CD14-positive monocyte (primary cell): ENCODE results near the gene ZNF641. TPM values are rescaled to one million over a fixed set of nuclear protein-coding genes. Genes with fewer than 3 reads are reported as not detected.

Experiments
- DNase-seq, 3 donors: peaks; one replicate each; pipeline ENCODE4 v3.0.0-alpha.2; 2011 to 2022
- H2AFZ ChIP-seq: 2 replicates; pipeline ENCODE4 v1.6.0; 2012; ENCODE audit warnings: mild to moderate bottlenecking, low read depth, low read length, inconsistent platforms; ENCODE audit not compliant: insufficient read depth, poor library complexity, severe bottlenecking
- H3K27ac ChIP-seq, 2 donors: 1 replicate in 1 of 2; 2 replicates in 1 of 2; pipeline ENCODE4 v1.5.1; 2012 to 2013; ENCODE audit warnings: low read length in 2 of 2, control low read depth in 1 of 2, inconsistent platforms in 1 of 2, low read depth in 1 of 2, mild to moderate bottlenecking in 1 of 2
- H3K27me3 ChIP-seq, 2 donors: one replicate each; pipeline versions ENCODE4 v1.6.0 to v1.6.1; 2011 to 2013; ENCODE audit warnings: low read length in 2 of 2; ENCODE audit not compliant: control insufficient read depth in 2 of 2, insufficient read depth in 2 of 2
- H3K36me3 ChIP-seq, 2 donors: replicated peaks in 1 of 2; 1 replicate in 1 of 2; 2 replicates in 1 of 2; pipeline versions ENCODE4 v1.5.1 to v1.6.1; 2012 to 2013; ENCODE audit warnings: low read length in 2 of 2, control low read depth in 1 of 2, inconsistent platforms in 1 of 2, mild to moderate bottlenecking in 1 of 2; ENCODE audit not compliant: insufficient read depth in 2 of 2, control insufficient read depth in 1 of 2
- H3K4me1 ChIP-seq, 2 donors: 1 replicate in 1 of 2; 2 replicates in 1 of 2; pipeline versions ENCODE4 v1.5.1 to v1.6.1; 2012 to 2013; ENCODE audit warnings: low read length in 2 of 2, control low read depth in 1 of 2, inconsistent platforms in 1 of 2, mild to moderate bottlenecking in 1 of 2, moderate library complexity in 1 of 2; ENCODE audit not compliant: insufficient read depth in 2 of 2, control insufficient read depth in 1 of 2
- H3K4me2 ChIP-seq: replicated peaks from 2 replicates; pipeline ENCODE3; 2012; ENCODE audit warnings: low read length, moderate library complexity, mild to moderate bottlenecking; ENCODE audit not compliant: poor library complexity, severe bottlenecking; ENCODE audit errors: extremely low read depth
- H3K4me3 ChIP-seq, 3 experiments: fragments of 200-600 bp in 1 of 3; sonication (generic) in 1 of 3; replicated peaks in 1 of 3; 1 replicate in 2 of 3; 2 replicates in 1 of 3; pipeline ENCODE4 v1.5.1; 2011 to 2013; ENCODE audit warnings: low read length in 3 of 3, mild to moderate bottlenecking in 3 of 3, control low read depth in 2 of 3, low read depth in 2 of 3, inconsistent platforms in 1 of 3, moderate library complexity in 1 of 3
- H3K79me2 ChIP-seq: 2 replicates; pipeline ENCODE4 v1.6.0; 2012; ENCODE audit warnings: mild to moderate bottlenecking, control low read depth, inconsistent platforms, low read length, moderate library complexity; ENCODE audit not compliant: insufficient read depth
- H3K9ac ChIP-seq: 2 replicates; pipeline ENCODE4 v1.6.0; 2017; ENCODE audit warnings: low read length, mild to moderate bottlenecking; ENCODE audit not compliant: insufficient read depth, poor library complexity, severe bottlenecking
- H3K9me3 ChIP-seq, 2 donors: replicated peaks in 1 of 2; 1 replicate in 1 of 2; 2 replicates in 1 of 2; pipeline versions ENCODE4 v1.5.1 to v1.6.1; 2012 to 2013; ENCODE audit warnings: low read length in 2 of 2, control low read depth in 1 of 2; ENCODE audit not compliant: control insufficient read depth in 1 of 2, insufficient read depth in 1 of 2
- H4K20me1 ChIP-seq: 2 replicates; pipeline ENCODE4 v1.6.0; 2012; ENCODE audit warnings: mild to moderate bottlenecking, low read length, control low read depth, moderate library complexity; ENCODE audit not compliant: insufficient read depth
- H3K27ac Mint-ChIP-seq, 7 donors: one replicate each; pipeline ENCODE4 v1.8.0; 2020; ENCODE audit warnings: mild to moderate bottlenecking in 7 of 7, mixed read lengths in 7 of 7, moderate library complexity in 6 of 7, inconsistent platforms in 2 of 7
- H3K27me3 Mint-ChIP-seq, 3 donors: one replicate each; pipeline ENCODE4 v1.8.0; 2021 to 2022; ENCODE audit warnings: low read depth in 3 of 3, mild to moderate bottlenecking in 3 of 3, mixed read lengths in 3 of 3, moderate library complexity in 3 of 3, inconsistent platforms in 1 of 3
- H3K36me3 Mint-ChIP-seq, 2 donors: one replicate each; pipeline ENCODE4 v1.8.0; 2020; ENCODE audit warnings: mixed read lengths in 2 of 2, inconsistent platforms in 1 of 2, mild to moderate bottlenecking in 1 of 2
- H3K4me1 Mint-ChIP-seq: one replicate; pipeline ENCODE4 v1.8.0; 2020; ENCODE audit warnings: mild to moderate bottlenecking, mixed read lengths
- H3K4me3 Mint-ChIP-seq, 2 donors: one replicate each; pipeline ENCODE4 v1.8.0; 2020; ENCODE audit warnings: mild to moderate bottlenecking in 2 of 2, mixed read lengths in 2 of 2, moderate library complexity in 1 of 2
- H3K9me3 Mint-ChIP-seq, 7 donors: one replicate each; pipeline ENCODE4 v1.8.0; 2020 to 2022; ENCODE audit warnings: mixed read lengths in 7 of 7, mild to moderate bottlenecking in 6 of 7, moderate library complexity in 6 of 7, inconsistent platforms in 2 of 7
- CTCF ChIP-seq: fragments of 200-600 bp; IDR thresholded peaks from one replicate; pipeline ENCODE4 v1.8.0; 2022; ENCODE audit warnings: antibody characterized with exemption, mild to moderate bottlenecking
- WGBS: methylation state at CpG from one replicate; pipeline ENCODE4 v1.1.5; 2013; ENCODE audit warnings: missing lambda C conversion rate; ENCODE audit not compliant: insufficient coverage; 5-methylcytosine and 5-hydroxymethylcytosine counted together
- intact Hi-C, 2 donors: fragments of 100-400 bp; cut with micrococcal nuclease; formaldehyde crosslinking; loops; one replicate each; pipeline versions ENCODE4 v1.15.0 to v1.15.1; 2023
- polyA plus RNA-seq, 3 donors: library from polyadenylated mRNA; depleted of rRNA in 1 of 3; unstranded in 2 of 3; stranded (reverse) in 1 of 3; fragments of 300-500 nt in 2 of 3; fragments of >200 nt in 1 of 3; fragmentation: Illumina TruSeq in 2 of 3; gene quantifications; 1 replicate in 2 of 3; 2 replicates in 1 of 3; pipeline ENCODE4 v1.2.3, GENCODE V29; 2012 to 2021

ZNF641 gene
- polyA plus RNA-seq, 3 donors, result 12.1 to 21.7 (median 12.6) TPM

GRCh38 chr12:48379794-48380193, 29.1 kb upstream of the ZNF641 start:
- intact Hi-C loops, result no loop called here
- Histone ChIP-seq H3K9ac (no peak overlapping the region), H3K27ac (no peak overlapping the region), H3K4me3 (no peak overlapping the region), H2AFZ (no peak overlapping the region), H3K4me2 (no peak overlapping the region), H3K27me3 (no peaks in the 10 kb centered on the region), H3K79me2 (no peaks in the 10 kb centered on the region), H4K20me1 (no peaks in the 10 kb centered on the region), H3K36me3 (no peaks in the 10 kb centered on the region), H3K4me1 (no peaks in the 10 kb centered on the region), H3K9me3 (no peaks in the 10 kb centered on the region)
- H3K27ac Mint-ChIP-seq, result no peak overlapping the region
- H3K36me3 Mint-ChIP-seq, result no peaks in the 10 kb centered on the region
- TF ChIP-seq CTCF, result no peak
- peaks cover 0 to 11% (median 3%) of the 10 kb centered on the region in 7 donors for H3K9me3 Mint-ChIP-seq
- no peak overlapping the region for H3K4me3 Mint-ChIP-seq
- H3K4me1 Mint-ChIP-seq, result no peaks in the 10 kb centered on the region
- H3K27me3 Mint-ChIP-seq, result peaks cover 1 to 6% (median 5%) of the 10 kb centered on the region in 3 donors
- no CpG with 5 or more reads among the region's 4 CpGs for WGBS
- DNase-seq, result no peak

DNA sequence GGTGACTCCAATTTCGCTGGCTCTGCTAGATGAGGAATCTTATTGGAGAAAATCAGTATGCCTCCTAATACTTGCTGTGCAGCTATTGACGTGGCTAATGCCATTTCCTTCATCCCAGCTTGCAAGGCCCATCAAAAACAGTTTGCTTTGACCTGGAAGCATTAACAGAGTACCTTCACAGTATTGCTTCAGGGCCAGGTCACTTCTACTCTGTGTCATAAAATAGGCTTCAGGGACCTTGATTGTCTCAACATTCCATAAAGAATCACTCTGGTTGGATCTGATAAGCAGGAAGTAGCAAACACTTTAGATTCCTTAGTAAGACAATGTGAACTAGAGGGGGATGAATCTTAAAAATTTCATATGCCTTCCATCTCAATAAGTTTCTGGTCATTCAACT, 26.9 kb upstream of the ZNF641 start:
- no peak for DNase-seq
- Mint-ChIP-seq H3K4me3 (no peak overlapping the region), H3K27ac (no peak overlapping the region), H3K4me1 (no peaks in the 10 kb centered on the region), H3K36me3 (no peaks in the 10 kb centered on the region), H3K27me3 (peaks cover 1 to 6% (median 5%) of the 10 kb centered on the region in 3 donors), H3K9me3 (peaks cover 0 to 11% (median 3%) of the 10 kb centered on the region in 7 donors)
- Histone ChIP-seq H3K9ac (no peak overlapping the region), H3K4me2 (no peak overlapping the region), H3K27ac (no peak overlapping the region), H2AFZ (no peak overlapping the region), H3K4me1 (no peaks in the 10 kb centered on the region), H3K4me3 (no peak overlapping the region), H4K20me1 (no peaks in the 10 kb centered on the region), H3K36me3 (no peaks in the 10 kb centered on the region), H3K27me3 (no peaks in the 10 kb centered on the region), H3K9me3 (no peaks in the 10 kb centered on the region), H3K79me2 (no peaks in the 10 kb centered on the region)
- no peak for TF ChIP-seq CTCF
- 80% methylated on average over 2 of the region's 2 CpGs for WGBS
- intact Hi-C loops, result no loop called here
